IPS-15b (cell line): ENCODE data around the gene AGBL3.
"Not testable (repeated sequence)": the region's sequence is repeated elsewhere in the genome, so short reads cannot be mapped to it uniquely, and the experiment has no call there.

Source experiments
- H3K27me3 ChIP-seq: one replicate; pipeline ENCODE4 v1.6.1; 2013; ENCODE audit warnings: low read length; ENCODE audit not compliant: control insufficient read depth, insufficient read depth
- H3K36me3 ChIP-seq: one replicate; pipeline ENCODE4 v1.6.1; 2013; ENCODE audit warnings: low read length; ENCODE audit not compliant: control insufficient read depth, insufficient read depth
- H3K4me1 ChIP-seq: one replicate; pipeline ENCODE4 v1.6.1; 2013; ENCODE audit warnings: mild to moderate bottlenecking, low read length; ENCODE audit not compliant: control insufficient read depth, insufficient read depth
- H3K4me3 ChIP-seq: one replicate; pipeline ENCODE4 v1.5.1; 2013; ENCODE audit warnings: low read depth, low read length
- H3K9ac ChIP-seq: one replicate; pipeline ENCODE4 v1.6.1; 2013; ENCODE audit warnings: low read depth, mild to moderate bottlenecking, low read length
- H3K9me3 ChIP-seq: one replicate; pipeline ENCODE4 v1.6.1; 2013; ENCODE audit warnings: mild to moderate bottlenecking, low read length; ENCODE audit not compliant: control insufficient read depth, insufficient read depth

The AGBL3 gene

DNA sequence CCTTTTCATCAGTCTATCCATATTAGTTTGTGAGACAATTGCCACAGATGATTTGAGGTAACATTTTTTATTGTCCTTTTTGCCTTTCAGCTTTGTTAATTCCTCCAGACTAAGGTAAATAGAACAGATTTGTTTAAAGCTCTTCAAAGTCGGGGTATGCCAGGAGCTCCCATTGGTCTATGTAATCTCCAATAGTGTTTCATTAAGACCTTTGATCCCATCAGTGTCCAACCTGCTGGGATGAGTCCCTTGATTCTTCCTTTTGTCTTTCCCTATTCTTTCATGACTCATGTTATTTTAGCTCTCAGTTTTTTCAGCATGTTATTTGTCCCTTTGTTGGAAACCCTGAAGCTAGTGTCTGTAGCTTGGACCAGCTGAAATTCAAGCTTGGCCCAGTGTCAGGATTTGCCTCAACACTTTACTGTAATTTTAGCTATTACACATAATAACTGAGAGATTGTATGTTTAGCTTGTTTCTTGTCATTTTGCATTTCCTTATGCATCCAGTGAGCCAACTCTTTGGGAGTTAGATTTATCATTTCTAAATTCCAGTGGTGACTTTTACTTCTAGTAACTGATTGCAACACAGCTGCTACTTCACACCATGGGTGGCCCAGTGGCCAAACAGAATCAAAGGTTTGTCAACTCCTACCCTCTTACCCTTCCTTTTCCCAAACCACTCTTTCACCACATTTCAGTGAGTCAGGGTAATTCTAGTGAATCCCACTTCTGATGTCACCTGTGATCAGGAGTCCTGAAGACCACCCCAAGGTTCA lies 15.3 kb downstream of the AGBL3 start:
- no peaks in the 10 kb centered on the region for H3K36me3 ChIP-seq
- no peaks in the 10 kb centered on the region for H3K4me1 ChIP-seq
- H3K4me3 ChIP-seq, result no peak overlapping the region
- no peaks in the 10 kb centered on the region for H3K9me3 ChIP-seq
- no peaks in the 10 kb centered on the region for H3K27me3 ChIP-seq
- no peak overlapping the region for H3K9ac ChIP-seq

DNA sequence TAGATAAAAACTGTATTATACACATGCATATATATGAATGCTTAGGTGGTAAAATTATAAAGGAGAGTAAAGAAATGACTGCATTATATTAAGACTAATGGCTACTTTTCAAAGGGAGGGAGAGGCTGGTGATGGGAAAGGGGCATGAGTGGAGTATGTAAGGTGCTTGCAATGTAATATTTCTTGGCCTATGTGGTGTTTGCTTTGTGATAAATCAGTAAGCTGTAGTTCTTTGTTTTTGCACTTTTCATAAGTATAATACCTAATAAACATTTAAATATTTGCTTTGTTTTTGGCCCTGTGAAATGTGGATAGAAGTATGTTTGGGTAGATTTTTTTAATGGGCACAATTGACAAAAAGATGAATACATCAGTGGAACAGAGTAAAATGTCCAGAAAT lies 25.9 kb downstream of the AGBL3 start:
- H3K36me3 ChIP-seq, result no peaks in the 10 kb centered on the region
- no peaks in the 10 kb centered on the region for H3K9me3 ChIP-seq
- no peaks in the 10 kb centered on the region for H3K4me1 ChIP-seq
- H3K9ac ChIP-seq, result no peak overlapping the region
- no peaks in the 10 kb centered on the region for H3K27me3 ChIP-seq
- H3K4me3 ChIP-seq, result no peak overlapping the region

GRCh38 chr7:135023622-135024021 lies 37.3 kb downstream of the AGBL3 start:
- H3K27me3 ChIP-seq, result no peaks in the 10 kb centered on the region

GRCh38 chr7:135035252-135035651 lies 48.9 kb downstream of the AGBL3 start:
- H3K27me3 ChIP-seq, result no peaks in the 10 kb centered on the region
- H3K4me3 ChIP-seq, result no peak overlapping the region
- no peaks in the 10 kb centered on the region for H3K9me3 ChIP-seq
- no peaks in the 10 kb centered on the region for H3K4me1 ChIP-seq
- H3K36me3 ChIP-seq, result no peaks in the 10 kb centered on the region
- H3K9ac ChIP-seq, result no peak overlapping the region

More at GRCh38 chr7:135023622-135024021, 37.3 kb downstream of the AGBL3 start:
- H3K4me1 ChIP-seq, result no peaks in the 10 kb centered on the region
- H3K9ac ChIP-seq, result no peak overlapping the region
- H3K36me3 ChIP-seq, result no peaks in the 10 kb centered on the region
- no peak overlapping the region for H3K4me3 ChIP-seq
- no peaks in the 10 kb centered on the region for H3K9me3 ChIP-seq

DNA sequence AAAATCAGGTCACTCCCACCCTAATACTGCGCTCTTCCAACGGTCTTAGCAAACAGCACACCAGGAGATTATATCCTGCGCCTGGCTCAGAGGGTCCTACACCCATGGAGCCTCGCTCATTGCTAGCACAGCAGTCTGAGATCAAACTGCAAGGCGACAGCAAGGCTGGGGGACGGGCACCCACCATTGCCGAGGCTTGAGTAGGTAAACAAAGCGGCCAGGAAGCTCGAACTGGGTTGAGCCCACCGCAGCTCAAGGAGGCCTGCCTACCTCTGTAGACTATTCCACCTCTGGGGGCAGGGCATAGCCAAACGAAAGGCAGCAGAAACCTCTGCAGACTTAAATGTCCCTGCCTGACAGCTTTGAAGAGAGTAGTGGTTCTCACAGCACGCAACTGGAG lies 80.7 kb downstream of the AGBL3 start:
- not testable (repeated sequence) for H3K9me3 ChIP-seq, H3K27me3 ChIP-seq, H3K9ac ChIP-seq, H3K36me3 ChIP-seq, H3K4me1 ChIP-seq, H3K4me3 ChIP-seq

DNA sequence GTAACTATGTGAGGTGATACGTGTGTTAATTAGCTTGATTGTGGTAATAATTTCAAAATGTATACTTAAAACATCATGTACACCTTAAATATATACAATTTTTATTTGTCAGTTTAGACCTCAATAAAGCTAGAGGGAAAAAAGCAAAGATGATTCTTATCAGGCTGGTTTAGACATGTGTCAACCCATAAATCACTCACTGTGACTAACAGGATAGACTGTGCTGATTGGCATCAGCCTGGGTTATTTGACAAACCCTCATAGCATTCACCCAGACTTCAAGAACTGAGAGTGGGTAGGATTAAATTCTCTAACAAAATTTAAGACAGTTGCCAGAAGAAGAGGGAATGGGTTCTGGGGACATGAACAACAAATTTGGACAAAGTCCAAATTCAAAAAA lies 87.8 kb downstream of the AGBL3 start:
- Histone ChIP-seq H3K9ac (no peak overlapping the region), H3K27me3 (no peaks in the 10 kb centered on the region), H3K4me3 (no peak overlapping the region), H3K9me3 (no peaks in the 10 kb centered on the region), H3K4me1 (peaks cover 25% of the 10 kb centered on the region), H3K36me3 (no peaks in the 10 kb centered on the region)

DNA sequence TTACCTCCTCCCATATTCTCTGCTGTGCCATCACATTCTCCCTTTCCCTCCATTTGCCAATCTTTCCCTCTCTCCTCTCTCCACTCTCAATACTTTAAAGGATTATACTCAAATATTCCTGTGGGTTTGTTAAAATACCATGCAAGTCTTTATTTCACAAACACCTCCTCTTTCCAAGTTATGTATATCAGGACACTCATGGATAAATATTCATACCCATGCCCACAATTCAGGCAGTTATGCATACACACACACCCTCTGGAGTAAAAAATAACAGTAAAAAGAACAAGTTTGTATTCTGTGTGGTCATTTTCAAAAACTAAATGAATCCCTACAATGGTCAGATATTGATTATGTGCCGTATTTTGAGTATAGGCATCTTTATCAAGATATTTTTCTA lies 88.2 kb downstream of the AGBL3 start:
- H3K9me3 ChIP-seq, result no peaks in the 10 kb centered on the region
- no peak overlapping the region for H3K4me3 ChIP-seq
- H3K36me3 ChIP-seq, result no peaks in the 10 kb centered on the region
- H3K27me3 ChIP-seq, result no peaks in the 10 kb centered on the region
- no peak overlapping the region for H3K9ac ChIP-seq
- peaks cover 25% of the 10 kb centered on the region for H3K4me1 ChIP-seq

DNA sequence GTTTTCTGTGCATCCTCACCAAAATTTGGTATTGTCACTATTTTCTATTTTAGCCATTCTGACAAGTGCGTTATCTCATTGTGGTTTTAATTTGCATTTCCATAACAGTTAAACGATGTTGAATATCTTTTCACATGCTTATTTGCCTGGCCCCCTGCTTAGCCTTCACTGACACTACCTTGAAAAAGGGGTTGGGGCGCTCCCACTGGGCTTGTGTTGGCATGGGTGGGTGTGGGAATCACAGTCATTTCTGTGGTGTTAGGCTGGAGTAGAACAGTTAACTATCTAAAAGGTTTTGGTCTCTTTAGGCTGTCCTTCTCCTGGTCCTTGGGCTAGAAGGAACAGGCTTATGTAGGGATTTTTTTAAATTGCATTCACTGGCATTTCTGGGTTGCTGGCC lies 89.4 kb downstream of the AGBL3 start:
- no peak overlapping the region for H3K4me3 ChIP-seq
- no peaks in the 10 kb centered on the region for H3K27me3 ChIP-seq

DNA sequence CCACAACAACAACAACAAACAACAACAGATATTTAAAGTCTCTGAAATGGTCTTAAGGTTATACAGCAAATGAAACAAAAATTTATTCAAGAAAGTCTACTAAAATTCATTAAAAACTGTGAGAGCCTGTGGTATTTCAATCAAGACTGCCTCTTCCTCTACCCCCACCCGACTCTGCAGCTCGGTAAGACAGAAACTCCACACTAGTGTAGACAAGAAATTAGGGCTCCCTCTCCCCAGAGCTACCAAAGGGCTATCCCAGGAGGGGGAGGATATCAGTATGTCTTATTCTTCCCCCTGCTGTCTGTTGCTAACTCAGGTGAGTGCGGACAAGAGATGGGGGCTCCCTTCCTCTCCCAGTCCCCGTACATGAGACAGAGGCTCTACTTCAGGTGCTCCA lies 90.6 kb downstream of the AGBL3 start:
- Histone ChIP-seq H3K4me1 (peaks cover 25% of the 10 kb centered on the region), H3K9ac (no peak overlapping the region), H3K4me3 (peak overlapping the region; percentile 28), H3K27me3 (no peaks in the 10 kb centered on the region), H3K9me3 (no peaks in the 10 kb centered on the region), H3K36me3 (no peaks in the 10 kb centered on the region)

More for the DNA sequence above, 89.4 kb downstream of the AGBL3 start:
- no peaks in the 10 kb centered on the region for H3K36me3 ChIP-seq
- H3K4me1 ChIP-seq, result peaks cover 25% of the 10 kb centered on the region
- H3K9ac ChIP-seq, result no peak overlapping the region
- no peaks in the 10 kb centered on the region for H3K9me3 ChIP-seq

DNA sequence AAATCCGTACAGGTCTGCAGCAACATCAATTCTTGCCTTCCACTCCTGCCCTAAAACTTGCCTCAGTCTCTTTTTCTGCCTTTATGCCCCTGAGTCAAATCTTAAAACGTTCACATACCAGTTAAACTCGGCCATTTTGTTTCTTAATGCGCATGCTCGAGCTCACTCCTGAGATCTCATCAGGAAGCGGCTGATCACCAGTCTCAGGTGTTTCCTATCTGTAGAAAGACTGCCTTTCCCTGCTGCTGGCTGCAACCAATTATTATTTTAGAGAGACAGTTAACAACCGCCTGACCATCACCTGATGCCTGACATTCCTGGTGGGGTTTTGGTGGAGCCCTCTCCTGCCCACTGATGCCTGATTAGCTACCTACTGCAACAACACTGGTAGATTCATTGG lies 91.3 kb downstream of the AGBL3 start:
- no peak overlapping the region for H3K9ac ChIP-seq
- H3K9me3 ChIP-seq, result no peaks in the 10 kb centered on the region
- no peak overlapping the region for H3K4me3 ChIP-seq
- H3K36me3 ChIP-seq, result no peaks in the 10 kb centered on the region
- H3K4me1 ChIP-seq, result peaks cover 25% of the 10 kb centered on the region
- no peaks in the 10 kb centered on the region for H3K27me3 ChIP-seq

DNA sequence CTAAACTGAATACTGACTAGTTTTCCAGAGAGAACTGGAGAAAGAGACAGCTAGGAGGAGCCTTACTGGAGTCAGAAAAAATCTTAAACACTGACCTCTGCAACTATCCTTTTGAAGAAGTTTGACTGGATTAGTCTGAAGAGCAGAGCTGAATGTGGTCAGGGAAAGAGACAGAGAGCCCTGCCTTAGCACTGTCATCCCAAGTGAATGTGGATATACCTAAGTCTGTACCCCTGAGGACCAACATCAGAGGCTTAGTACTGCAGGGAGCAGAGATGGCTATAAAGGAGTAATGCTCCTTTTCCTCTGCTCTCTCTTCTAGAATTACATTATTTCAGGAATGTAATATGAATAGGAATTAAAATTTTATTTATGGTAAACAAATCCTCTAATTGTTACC lies 91.7 kb downstream of the AGBL3 start:
- Histone ChIP-seq H3K9me3 (no peaks in the 10 kb centered on the region), H3K4me3 (no peak overlapping the region), H3K4me1 (peaks cover 27% of the 10 kb centered on the region), H3K27me3 (no peaks in the 10 kb centered on the region), H3K9ac (no peak overlapping the region), H3K36me3 (no peaks in the 10 kb centered on the region)

- Histone ChIP-seq H3K9ac (no peak overlapping the region), H3K36me3 (no peaks in the 10 kb centered on the region), H3K9me3 (no peaks in the 10 kb centered on the region), H3K4me1 (peaks cover 28% of the 10 kb centered on the region), H3K4me3 (no peak overlapping the region), H3K27me3 (no peaks in the 10 kb centered on the region)
These were observed 92.8 kb downstream of the AGBL3 start for GRCh38 chr7:135079068-135079467.
